Measurements from ENCODE around the gene HES6. TPM values are rescaled to one million over a fixed set of nuclear protein-coding genes. Genes with fewer than 3 reads are reported as not detected.

Gene HES6
- total RNA-seq, 1 donor: 5.4 TPM

DNA sequence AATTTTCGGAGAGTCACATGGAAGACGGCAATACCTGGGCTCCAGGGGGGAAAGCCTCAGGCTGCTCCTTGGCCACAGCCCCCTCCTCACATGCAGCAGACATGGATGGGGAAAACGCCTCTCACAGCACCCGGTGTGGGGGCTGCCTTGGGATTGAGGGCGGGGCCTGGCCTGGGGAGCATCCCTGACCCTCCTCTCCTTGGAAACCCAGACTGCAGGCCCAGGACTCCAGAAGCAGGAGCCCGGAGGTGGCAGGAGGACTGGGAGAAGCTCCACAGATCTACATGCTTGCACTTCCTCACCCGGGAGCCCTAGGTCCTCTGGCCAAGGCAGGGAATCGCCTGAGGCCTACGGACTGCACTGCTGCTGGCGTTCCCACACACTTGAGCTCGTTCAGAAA, 12.1 kb upstream of the HES6 start:
- Histone ChIP-seq H3K4me3 (ENCODE audit: low read length) (no peak overlapping the region), H3K9me3 (ENCODE audit: low read depth, low read length) (no peaks in the 10 kb centered on the region), H3K27me3 (ENCODE audit: insufficient read depth, low read length) (no peaks in the 10 kb centered on the region), H3K4me1 (ENCODE audit: insufficient read depth, low read length) (no peaks in the 10 kb centered on the region)

DNA sequence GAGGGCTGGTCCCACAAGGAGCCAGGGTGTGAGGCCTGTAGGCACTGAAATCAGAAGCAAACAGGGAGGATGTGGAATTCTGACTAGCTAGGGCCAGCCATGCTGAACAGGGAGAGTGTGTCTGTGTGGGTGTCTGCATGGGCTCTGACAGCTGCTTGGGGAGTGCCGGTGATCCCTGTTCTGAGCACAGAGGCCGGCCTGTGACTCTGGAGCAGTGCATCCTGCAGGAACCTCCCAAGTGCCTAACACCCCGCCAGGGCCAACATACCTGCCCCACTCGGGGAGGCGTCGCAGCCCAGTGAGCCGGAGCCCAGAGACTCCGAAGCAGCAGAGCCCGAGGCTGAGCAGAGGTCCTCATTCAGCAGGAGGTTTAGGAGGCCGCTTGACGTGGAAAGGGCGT, 11.5 kb upstream of the HES6 start:
- Histone ChIP-seq H3K27me3 (ENCODE audit: insufficient read depth, low read length) (no peaks in the 10 kb centered on the region), H3K4me1 (ENCODE audit: insufficient read depth, low read length) (no peaks in the 10 kb centered on the region), H3K4me3 (ENCODE audit: low read length) (no peak overlapping the region), H3K9me3 (ENCODE audit: low read depth, low read length) (no peaks in the 10 kb centered on the region)

DNA sequence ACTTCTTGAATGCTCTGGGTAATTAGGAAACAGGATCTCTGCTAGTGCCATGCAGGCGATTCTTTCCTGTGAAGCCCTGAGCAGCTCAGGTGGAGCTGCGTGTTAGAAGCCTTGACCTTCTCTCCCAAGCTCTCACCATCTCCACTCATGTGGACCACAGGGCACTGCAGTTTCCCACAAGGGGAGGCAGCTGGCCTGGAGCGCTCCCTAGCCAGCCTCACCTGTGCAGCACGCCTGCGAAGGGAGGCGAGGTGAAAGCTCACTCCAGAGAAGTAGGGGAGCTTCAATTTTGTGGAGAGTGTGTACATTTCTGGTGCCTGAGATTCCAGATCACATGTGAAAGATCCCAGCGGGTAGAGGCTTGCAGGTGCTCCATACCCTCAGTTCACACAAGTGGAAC, 11.1 kb upstream of the HES6 start:
- Histone ChIP-seq H3K4me1 (ENCODE audit: insufficient read depth, low read length) (no peaks in the 10 kb centered on the region), H3K4me3 (ENCODE audit: low read length) (no peak overlapping the region), H3K9me3 (ENCODE audit: low read depth, low read length) (no peaks in the 10 kb centered on the region), H3K27me3 (ENCODE audit: insufficient read depth, low read length) (no peaks in the 10 kb centered on the region)

DNA sequence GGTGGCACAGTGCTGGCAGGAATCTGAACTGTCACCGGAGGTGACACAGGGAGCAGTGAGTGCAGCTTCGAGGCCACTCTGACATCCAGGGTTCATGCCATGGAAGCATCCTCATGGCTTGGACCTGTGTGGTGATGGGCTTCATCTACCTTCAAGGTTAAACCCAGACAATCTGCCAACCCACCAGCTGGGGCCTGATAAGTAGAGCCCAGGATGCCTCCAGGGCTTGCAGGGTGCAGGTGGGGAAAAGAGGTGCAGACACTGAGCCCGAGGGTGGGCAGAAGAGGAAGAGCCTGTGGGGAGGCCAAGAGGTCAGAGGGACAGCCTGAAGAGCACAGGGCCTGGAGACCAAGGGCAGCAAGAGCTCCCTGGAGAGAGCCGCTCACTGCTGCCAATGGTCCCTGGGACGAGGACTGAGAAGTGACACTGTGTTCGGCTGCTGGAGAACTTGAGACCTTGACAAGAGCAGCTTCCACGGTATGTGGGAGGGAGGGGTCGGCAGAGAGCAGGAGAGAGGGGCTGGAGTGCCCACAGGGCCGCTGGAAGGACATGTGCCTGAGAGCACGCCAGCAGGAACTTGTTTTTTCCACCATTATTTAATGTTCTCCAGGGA, 8.1 kb upstream of the HES6 start:
- Histone ChIP-seq H3K27me3 (ENCODE audit: insufficient read depth, low read length) (no peaks in the 10 kb centered on the region), H3K4me1 (ENCODE audit: insufficient read depth, low read length) (no peaks in the 10 kb centered on the region), H3K9me3 (ENCODE audit: low read depth, low read length) (no peaks in the 10 kb centered on the region), H3K4me3 (ENCODE audit: low read length) (no peak overlapping the region)

DNA sequence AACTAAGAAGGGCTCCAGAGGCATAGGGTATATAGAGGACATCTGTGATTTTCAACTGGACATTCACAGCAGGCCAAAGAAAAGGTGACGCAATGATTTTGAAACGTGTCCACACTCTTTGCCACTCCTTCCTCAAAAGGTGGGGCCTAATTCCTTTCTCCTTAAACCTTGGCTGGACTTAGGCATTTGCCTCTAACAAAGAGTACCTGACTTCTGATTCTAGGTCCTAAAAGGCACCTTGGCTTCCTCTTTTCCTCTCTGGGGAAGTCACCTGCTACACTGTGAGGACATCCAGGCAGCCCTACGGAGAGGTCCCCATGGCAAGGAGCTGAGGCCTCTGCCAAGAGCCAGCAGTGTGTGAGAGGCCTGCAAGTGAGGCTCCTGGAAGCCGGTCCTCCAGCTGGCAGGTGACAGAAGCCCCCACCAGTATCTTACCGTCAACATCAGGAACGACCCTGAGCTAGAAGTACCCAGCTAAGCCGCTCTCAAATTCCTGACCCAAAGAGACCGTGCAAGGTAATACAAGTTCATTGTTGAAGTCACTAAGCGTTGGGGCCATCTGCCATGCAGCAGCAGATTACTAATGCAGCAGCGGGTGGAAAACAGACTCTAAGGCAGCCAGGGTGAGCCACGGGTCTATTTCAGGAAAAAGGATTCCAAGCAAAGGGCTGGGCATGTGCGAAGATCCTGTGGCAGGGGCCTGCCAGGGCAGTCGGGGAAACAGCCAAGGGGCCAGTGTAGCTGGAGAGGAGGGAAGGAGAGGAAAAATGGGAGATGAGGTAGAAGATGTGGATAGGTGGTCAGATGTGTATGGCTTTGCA, 7.4 kb upstream of the HES6 start:
- Histone ChIP-seq H3K9me3 (ENCODE audit: low read depth, low read length) (no peaks in the 10 kb centered on the region), H3K27me3 (ENCODE audit: insufficient read depth, low read length) (peaks cover under 1% of the 10 kb centered on the region), H3K4me1 (ENCODE audit: insufficient read depth, low read length) (no peaks in the 10 kb centered on the region), H3K4me3 (ENCODE audit: low read length) (no peak overlapping the region)

DNA sequence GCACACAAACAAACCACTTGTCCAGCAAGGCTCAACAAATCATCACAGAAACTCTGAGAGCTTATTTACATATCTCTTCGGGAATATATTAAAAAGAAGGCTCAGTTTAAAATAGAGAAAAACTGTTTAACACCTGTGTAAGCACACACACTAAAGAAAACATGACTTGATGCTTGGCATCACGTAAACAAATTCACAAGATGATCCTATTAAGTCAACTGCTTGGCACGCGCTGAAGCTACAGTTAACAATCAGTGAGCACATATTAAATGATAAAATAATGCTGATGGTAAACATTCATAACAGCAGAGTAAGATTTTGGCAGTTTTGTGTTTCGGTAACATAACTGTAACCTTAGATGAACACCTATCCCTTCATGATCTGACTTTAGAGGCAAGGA, 4.3 kb upstream of the HES6 start:
- Histone ChIP-seq H3K4me1 (ENCODE audit: insufficient read depth, low read length) (peaks cover 9% of the 10 kb centered on the region), H3K4me3 (ENCODE audit: low read length) (no peak overlapping the region), H3K9me3 (ENCODE audit: low read depth, low read length) (no peaks in the 10 kb centered on the region), H3K27me3 (ENCODE audit: insufficient read depth, low read length) (peaks cover 15% of the 10 kb centered on the region)

DNA sequence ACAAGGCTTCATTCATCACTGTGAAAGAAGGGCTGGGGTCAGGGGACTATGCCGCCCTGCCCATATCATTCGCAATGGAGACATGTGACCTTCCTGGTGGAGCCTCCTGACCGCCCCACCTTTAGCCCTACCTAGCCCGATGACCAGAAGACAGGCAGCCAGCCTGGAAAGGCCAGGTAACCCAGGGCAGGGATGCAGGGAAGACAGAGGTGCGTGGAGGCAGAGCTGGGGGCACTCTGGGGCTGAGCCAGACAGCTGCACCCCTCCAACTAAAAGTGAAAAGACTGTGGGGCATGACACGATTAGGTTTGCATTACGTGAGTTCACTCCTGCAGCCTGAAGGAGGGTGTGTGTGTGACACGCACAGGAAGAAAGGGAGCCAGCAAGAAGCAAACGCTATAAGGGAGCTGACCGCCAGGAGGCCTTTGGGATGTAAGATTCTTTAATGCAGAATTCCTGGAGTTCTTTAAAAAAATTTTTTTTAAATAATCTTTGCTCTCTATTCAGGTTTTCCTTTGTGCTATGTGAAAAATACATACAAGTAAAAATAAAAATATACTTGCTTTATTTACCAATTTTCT, 3.7 kb upstream of the HES6 start:
- peaks cover 14% of the 10 kb centered on the region for H3K4me1 ChIP-seq (ENCODE audit: insufficient read depth, low read length)
- H3K9me3 ChIP-seq (ENCODE audit: low read depth, low read length): no peaks in the 10 kb centered on the region
- H3K4me3 ChIP-seq (ENCODE audit: low read length): no peak overlapping the region
- peaks cover 20% of the 10 kb centered on the region for H3K27me3 ChIP-seq (ENCODE audit: insufficient read depth, low read length)

DNA sequence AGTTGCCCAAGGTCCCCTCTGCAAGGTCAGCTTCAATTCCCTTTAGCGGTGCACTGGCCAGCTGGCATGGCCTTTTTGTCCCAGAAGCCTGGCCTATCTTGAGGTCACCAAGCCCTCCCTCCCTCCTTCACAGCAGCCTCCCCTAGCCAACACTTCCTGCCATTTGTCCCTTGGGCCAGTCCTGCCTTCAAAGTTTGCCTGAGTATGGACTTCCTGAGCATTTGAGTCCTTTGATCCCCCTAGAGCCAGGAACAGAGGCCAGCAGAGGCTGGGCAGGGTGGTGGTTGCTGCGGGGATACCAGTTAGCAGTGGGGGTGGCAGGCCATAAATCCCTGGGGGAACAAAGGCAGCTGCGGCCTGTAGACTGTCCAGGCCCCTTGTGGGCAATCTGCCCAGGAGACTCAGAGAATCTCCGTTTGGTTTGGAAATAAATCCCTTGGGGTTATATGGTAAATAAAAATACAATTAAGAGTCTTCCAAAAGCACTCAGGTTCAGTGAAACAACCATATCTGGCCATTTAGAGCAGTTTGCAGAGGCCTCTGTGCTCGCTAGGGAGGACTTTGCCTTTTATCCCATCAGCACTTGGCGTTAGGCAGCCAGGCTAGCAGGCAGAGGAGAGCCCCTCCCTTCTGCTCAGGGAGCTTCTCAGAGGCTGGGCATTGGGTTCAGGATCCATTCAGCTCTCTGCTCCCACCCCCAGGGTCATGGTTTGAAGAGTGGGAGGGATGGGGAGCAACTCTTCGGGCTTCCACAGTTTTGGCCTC, 3.1 kb upstream of the HES6 start:
- H3K4me1 ChIP-seq (ENCODE audit: insufficient read depth, low read length): peaks cover 16% of the 10 kb centered on the region
- H3K27me3 ChIP-seq (ENCODE audit: insufficient read depth, low read length): peaks cover 26% of the 10 kb centered on the region
- H3K4me3 ChIP-seq (ENCODE audit: low read length): no peak overlapping the region
- no peaks in the 10 kb centered on the region for H3K9me3 ChIP-seq (ENCODE audit: low read depth, low read length)

DNA sequence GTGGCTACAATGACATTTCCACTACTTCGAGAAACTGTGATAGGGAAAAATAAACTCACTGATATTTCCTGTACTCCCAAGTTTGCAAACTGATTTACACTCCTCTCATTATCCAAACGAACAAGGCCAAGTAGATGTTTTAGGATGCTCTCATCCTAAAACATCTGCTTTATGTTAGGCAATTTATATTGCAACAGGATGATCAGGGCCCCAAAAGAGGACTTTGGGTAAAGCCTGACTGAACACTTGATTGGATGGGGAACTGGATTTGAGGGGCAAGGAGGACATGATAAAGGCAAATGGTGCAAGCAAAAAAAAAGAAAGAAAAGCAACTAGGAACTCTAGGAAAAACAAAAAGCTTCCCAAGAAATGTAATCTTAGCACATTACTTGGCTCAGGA, 2.1 kb upstream of the HES6 start:
- no peaks in the 10 kb centered on the region for H3K9me3 ChIP-seq (ENCODE audit: low read depth, low read length)
- no peak overlapping the region for H3K4me3 ChIP-seq (ENCODE audit: low read length)
- H3K27me3 ChIP-seq (ENCODE audit: insufficient read depth, low read length): peaks cover 35% of the 10 kb centered on the region
- H3K4me1 ChIP-seq (ENCODE audit: insufficient read depth, low read length): peaks cover 16% of the 10 kb centered on the region

DNA sequence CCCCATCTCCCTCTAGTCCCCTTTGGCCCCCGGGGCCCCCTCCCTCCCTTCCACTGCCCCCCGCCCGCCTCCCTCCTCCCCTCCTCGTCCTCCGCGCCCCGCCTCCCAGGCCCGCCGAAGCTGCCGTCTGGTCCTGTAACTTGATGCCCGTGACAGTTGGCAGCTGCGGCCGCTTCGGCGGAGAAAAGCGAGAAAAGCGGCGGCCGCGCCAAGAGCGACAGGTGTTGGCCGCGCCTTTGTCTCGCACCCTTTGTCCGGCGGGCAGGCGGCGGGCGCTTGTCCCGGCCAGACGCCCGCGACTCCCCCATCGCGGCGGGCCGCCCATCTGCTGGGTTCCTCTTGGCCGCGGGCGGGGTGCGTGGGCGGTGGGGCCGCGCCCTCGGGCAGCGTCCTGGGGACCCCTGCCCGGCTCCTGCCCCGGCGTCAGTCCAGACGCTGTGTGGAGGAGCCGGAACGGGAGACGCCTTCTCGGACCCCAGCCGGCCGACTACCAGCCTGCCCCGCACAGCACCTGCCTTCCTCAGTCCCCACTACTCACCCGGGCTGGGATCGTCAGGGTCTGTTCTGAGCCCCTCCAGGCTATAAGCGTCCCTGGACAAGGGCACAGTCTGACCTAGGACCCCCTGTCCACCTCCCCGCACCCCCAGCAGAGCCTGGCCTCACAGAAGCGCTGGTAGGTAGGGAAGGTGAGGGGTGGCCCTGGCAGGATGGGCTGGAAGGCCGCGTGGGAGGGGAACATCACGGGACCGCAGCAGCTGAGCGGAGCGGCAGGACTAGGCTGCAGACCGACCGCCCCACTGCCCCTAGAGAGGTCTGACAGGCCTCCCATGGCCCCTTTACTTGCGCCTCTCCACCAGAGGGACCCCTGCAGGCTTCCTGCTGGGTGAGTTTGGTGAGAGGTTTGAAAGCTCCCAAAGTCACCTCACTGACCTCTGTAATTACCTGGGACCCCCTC, 1.2 kb upstream of the HES6 start:
- no peaks in the 10 kb centered on the region for H3K9me3 ChIP-seq (ENCODE audit: low read depth, low read length)
- H3K4me1 ChIP-seq (ENCODE audit: insufficient read depth, low read length): peaks cover 16% of the 10 kb centered on the region
- H3K4me3 ChIP-seq (ENCODE audit: low read length): no peak overlapping the region
- peaks cover 42% of the 10 kb centered on the region for H3K27me3 ChIP-seq (ENCODE audit: insufficient read depth, low read length)

DNA sequence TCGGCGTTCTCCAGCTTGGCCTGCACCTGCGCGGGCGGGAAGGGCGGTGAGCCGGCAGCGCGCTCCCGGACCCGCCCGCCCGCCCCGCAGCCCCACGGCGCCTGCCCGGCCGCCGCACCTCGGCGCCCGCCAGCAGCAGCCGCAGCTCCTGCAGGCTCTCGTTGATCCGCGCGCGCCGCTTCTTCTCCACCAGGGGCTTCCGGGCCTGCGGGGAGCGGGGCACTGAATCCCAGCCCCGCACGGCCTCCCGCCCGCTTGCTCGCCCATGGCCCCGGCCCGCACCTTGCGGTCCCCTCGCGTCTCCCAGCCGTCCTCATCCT, 335 bp downstream of the HES6 start:
- Histone ChIP-seq H3K4me1 (ENCODE audit: insufficient read depth, low read length) (peaks cover 30% of the 10 kb centered on the region), H3K9me3 (ENCODE audit: low read depth, low read length) (no peaks in the 10 kb centered on the region), H3K27me3 (ENCODE audit: insufficient read depth, low read length) (peaks cover 46% of the 10 kb centered on the region), H3K4me3 (ENCODE audit: low read length) (peak overlapping the region; percentile 45)

DNA sequence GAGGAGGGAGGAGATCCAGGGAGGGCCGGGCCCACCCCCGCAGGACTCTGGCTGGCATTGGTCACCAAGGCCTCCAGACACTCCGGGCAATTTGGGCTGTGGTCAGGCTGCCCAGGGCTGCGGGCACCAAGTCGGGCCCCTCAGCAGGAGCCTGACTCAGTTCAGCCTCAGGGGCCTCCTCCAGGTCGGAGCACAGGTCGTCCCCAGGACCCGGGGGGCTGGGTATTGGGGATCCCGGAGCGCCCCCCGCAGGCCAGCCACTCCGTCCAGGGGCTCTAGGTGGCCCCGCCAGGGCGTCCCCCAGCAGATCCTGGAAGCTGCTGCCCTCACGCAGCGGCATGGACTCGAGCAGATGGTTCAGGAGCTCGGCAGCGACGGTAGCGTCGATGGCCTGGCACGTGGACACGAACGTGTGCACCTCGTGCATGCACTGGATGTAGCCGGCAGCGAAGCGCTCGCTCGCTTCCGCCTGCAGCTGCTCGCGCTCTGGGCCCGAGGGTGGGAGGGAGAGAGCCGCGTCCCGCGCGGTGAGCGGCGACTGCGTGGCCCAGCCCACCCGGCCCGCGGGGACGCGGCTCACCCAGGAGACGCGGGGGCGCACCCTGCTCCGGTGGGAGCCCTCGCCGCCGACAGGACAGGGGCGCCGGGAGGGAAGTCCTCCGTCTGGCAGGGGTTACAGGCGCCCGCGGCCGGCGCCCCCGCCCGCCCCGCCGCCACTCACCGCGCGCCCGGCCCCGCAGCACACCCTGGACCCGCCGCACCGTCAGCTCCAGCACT, 884 bp downstream of the HES6 start:
- Histone ChIP-seq H3K4me3 (ENCODE audit: low read length) (no peak overlapping the region), H3K4me1 (ENCODE audit: insufficient read depth, low read length) (peaks cover 31% of the 10 kb centered on the region), H3K27me3 (ENCODE audit: insufficient read depth, low read length) (peaks cover 46% of the 10 kb centered on the region)

DNA sequence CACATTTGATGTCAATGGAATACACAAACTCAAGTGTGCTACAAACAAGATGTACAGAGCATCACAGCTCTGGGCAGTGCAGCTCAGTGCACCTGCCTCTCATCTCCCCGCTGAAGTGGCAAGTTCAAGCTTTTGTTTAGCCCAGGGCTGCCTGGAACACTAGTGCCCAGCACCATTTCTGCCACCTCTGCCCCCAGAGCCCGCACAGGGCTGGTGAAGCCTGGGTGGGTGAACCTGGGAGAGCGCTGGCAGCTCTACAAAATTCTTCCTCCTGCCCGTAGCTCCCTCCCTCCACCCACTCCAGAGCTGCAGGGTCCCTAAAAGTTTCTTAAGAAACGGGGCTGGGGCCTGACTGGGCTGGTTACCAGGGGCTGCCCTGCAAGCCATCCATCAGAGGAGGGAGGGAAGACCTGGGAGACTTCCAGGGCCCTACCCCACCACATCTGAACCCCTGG, 1.5 kb downstream of the HES6 start:
- no peak overlapping the region for H3K4me3 ChIP-seq (ENCODE audit: low read length)
- no peaks in the 10 kb centered on the region for H3K9me3 ChIP-seq (ENCODE audit: low read depth, low read length)
- peaks cover 31% of the 10 kb centered on the region for H3K4me1 ChIP-seq (ENCODE audit: insufficient read depth, low read length)
- peaks cover 46% of the 10 kb centered on the region for H3K27me3 ChIP-seq (ENCODE audit: insufficient read depth, low read length)

More for the DNA sequence above, 884 bp downstream of the HES6 start:
- H3K9me3 ChIP-seq (ENCODE audit: low read depth, low read length): no peaks in the 10 kb centered on the region
